DMS153 (cell line): ENCODE measurements around the gene ATR.
"Not testable (repeated sequence)": the region's sequence is repeated elsewhere in the genome, so short reads cannot be mapped to it uniquely, and the experiment has no call there.

ENCODE experiments used
- DNase-seq: peaks from one replicate; lab custom pipeline; 2025; lab: John Stamatoyannopoulos, UW

Gene ATR

DNA sequence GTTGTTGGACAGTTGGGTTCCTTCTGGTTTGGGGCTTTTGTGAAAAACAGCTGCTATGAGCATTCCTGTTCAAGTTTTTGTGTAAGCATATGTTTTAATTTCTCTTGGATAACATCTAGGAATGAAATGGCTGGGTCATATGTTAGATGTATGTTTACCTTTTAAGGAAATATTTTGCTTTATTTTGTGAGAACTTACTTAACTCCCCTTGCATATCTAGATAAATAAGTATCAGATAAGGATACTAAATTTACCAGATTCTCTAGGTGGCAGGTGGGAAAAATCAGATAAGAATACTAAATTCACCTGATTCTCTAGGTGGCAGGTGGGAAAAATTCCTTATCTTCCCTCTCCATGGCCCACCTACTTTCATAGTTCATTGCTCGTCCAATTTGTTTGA, 16.6 kb upstream of the ATR start:
- DNase-seq: no peak

DNA sequence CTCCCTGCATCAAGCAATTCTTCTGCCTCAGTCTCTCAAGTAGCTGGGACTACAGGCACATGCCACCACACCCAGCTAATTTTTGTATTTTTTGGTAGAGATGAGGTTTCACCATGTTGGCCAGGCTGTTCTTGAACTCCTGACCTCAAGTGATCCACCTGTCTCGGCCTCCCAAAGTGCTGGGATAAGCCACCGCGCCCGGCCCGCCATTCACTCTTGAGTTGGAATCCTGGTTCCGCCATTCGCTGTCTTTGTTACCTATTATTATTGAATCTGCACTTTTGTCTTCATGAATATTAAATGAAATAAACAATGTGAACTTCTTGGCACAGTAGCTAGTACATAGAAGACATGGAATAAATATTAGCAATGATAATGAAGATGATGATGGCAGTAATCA, 13.7 kb upstream of the ATR start:
- not testable (repeated sequence) for DNase-seq

DNA sequence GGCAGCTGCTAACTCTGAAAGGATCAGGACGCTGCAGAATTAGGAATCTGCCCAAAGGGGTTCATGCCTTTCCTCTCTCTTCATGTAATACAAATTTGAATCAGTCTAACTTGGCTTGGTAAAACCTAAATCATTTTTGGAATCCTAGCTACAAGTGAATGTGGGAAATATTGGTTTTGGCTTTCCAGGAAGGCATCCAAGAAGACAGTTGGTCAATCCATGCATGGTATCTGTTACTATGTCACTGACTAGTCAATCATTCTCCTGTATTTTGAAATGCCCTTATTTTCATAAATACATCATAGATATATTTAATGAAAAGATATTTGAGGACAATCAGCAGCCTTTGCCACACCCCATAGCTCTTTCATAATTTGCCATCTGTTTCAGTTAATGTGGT, 10.2 kb upstream of the ATR start:
- DNase-seq: no peak

- DNase-seq: peak; percentile 41
Measured at GRCh38 chr3:142586803-142587406, 8.4 kb upstream of the ATR start.

DNA sequence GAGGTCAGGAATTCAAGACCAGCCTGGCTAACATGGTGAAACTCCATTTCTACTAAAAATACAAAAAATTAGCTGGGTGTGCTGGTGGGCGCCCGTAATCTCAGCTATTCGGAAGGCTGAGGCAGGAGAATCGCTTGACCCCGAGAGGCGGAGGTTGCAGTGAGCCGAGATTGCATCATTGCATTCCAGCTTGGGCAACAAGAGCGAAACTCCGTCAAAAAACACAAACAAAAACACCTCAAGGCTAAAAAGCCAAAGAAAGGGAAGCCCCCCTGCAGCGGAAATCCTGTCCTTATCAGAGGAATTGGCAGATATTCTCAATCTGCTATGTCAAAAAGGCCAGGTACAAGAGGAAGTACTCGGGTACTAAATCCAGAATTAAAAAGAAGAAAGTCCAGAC, 2.5 kb upstream of the ATR start:
- not testable (repeated sequence) for DNase-seq

DNA sequence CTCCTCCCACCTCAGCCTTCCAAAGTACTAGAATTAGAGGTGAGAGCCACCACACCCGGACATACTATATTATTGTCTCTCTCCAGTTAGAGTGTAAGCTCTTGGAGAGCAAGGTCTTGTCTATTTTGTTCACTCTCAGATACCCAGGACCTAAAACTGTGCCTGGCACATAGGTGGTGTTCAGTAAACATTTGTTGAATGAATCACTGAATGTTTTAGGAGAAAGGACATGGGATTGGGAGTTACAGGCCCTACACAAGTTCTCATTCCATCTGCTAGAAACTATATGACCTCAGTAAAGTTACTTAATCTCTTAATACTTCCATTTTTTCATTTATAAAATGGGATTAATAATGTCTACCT, 1.5 kb upstream of the ATR start:
- no peak for DNase-seq

DNA sequence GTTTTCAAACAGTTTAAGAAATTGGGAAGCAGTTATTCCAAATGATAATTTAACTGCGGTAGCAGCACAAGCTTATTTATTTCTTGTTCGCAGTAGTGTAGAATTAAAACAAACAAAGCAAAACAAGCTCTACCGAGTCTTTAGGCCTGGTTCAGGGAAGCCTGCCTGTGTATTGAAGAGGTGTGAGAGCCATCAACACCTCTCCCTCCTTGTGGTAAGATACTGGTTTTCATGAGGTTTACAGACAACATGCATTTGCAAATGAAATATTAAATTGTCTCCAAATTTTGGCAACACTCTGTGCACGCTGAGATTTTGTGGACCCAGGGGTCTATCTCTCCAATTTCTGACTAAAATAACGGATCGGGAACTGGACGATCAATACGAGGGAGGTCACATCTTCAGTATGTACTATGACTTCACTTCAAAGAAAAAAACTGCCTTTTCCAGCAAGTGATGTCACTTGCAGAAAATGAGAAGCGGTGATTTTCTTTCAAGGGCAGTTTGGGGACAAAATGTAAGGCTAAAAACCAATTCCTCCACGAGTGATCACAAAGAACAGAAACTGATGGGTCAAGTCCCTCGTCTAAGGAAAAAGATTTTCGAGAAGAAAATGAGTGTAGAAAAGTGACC, 721 bp downstream of the ATR start:
- DNase-seq: no peak

- DNase-seq: no peak
Measured at GRCh38 chr3:142576792-142577191, 1.7 kb downstream of the ATR start.

GRCh38 chr3:142574665-142575064, 3.9 kb downstream of the ATR start:
- DNase-seq: no peak

DNA sequence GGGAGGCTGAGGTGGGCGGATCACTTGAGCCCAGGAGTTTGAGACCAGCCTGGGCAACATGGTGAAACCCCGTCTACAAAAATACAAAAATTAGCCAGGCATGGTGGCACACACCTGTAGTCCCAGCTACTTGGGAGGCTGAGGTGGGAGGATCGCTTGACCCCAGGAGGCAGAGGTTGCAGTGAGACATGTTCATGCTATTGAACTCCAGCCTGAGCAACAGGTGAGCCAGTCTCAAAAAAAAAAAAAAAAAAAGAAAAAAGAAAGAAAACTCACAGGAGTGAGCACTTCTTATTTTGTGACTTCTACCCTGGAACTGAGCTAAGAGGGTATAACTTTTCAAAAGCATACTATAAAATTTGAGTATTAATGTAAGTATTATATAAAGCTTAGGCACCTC, 4.3 kb downstream of the ATR start:
- not testable (repeated sequence) for DNase-seq

DNA sequence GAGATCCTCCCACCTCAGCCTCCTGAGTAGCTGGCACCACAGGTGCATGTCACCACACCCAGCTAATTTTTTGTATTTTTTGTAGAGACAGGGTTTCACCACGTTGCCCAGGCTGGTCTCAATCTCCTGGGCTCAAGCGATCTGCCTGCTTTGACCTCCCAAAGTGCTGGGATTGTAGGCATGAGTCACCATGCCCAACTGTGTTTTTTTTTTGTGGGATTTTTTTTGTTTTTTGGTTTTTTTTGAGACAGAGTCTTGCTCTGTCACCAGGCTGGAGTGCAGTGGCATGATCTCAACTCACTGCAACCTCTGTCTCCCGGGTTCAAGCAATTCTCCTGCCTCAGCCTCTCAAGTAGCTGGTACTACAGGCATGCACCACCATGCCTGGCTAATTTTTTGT, 9.1 kb downstream of the ATR start:
- not testable (repeated sequence) for DNase-seq

GRCh38 chr3:142568393-142569017, 10.0 kb downstream of the ATR start:
- DNase-seq: no peak

- no peak for DNase-seq
Measured at GRCh38 chr3:142566096-142566495, 12.4 kb downstream of the ATR start.

DNA sequence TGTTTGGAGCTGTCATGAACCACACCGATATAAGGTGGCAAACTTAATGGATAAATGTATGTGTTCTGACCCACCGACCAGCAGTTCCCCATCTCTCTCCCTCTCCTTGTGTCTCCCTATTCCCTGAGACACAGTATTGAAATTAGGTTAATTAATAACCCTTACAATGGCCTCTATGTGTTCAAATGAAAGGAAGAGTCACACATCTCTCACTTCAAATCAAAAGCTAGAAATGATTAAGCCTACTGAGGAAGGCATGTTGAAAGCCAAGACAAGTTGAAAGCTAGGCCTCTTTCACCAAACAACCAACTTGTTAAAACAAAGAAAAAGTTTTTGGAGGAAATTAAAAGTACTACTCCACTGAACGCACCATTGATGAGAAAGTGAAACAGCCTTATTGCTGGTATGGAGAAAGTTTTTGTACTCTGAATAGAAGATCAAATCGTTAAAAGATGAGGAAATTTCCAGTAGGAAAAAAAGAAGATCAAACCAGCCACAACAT, 15.0 kb downstream of the ATR start:
- no peak for DNase-seq

- no peak for DNase-seq
Measured at GRCh38 chr3:142560118-142560517, 18.4 kb downstream of the ATR start.

GRCh38 chr3:142553741-142554140, 24.8 kb downstream of the ATR start:
- no peak for DNase-seq

- DNase-seq: not testable (repeated sequence)
Measured at GRCh38 chr3:142552579-142552978, 26.0 kb downstream of the ATR start.

DNA sequence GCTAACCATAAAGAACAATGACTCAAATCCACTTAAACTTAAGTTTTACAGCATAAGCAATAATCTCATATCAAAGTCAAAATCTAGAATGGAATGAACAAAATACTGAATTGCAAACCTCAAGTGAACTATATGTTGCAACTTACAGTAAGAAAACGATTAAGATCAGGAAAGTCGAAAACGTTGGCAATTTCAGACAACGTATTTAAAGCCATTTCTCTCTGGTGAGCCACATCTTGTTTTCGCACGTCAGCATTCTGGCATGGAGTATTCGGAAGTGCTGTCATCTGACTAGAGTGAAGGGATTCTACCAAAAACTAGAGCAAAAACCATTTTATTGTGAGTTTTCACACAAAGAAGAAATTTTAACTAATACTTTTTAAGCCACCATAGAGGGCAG, 28.5 kb downstream of the ATR start:
- no peak for DNase-seq

DNA sequence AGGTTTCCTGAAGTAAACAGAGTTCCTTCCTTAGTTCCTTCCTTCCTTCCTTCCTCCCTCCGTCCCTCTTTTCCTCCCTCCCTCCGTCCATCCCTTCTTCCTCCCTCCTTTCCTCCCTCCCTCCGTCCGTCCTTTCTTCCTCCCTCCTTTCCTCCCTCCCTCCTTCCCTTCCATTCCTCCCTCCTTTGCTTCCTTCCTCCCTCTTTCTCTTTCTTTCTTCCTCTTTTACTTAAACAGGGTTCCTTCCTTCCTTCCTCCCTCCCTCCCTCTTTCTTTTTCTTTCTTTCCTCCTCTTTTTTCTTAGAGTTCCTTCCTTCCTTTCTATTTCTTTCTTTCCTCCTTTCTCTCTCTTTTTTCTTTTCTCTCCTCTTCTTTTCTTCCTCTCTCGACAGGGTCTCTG, 35.2 kb downstream of the ATR start:
- no peak for DNase-seq

DNA sequence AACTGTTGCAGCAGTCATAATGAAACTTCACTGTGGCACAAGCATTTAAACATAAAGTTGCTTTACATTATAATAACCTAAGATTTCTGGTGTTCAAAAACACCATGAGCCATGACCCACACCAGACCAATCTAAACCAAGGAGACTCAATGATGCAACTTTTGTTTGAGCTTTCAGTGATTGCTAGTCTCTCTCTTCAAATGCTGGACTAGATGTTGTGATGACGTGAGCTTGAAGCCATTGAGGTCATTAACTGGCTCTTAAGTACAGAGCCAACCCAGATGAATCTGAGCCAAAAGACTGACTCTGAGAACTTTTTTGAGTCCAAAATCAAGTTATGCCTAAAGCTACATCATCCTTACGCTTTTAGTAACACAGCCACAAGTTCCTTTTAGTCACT, 36.5 kb downstream of the ATR start:
- no peak for DNase-seq

DNA sequence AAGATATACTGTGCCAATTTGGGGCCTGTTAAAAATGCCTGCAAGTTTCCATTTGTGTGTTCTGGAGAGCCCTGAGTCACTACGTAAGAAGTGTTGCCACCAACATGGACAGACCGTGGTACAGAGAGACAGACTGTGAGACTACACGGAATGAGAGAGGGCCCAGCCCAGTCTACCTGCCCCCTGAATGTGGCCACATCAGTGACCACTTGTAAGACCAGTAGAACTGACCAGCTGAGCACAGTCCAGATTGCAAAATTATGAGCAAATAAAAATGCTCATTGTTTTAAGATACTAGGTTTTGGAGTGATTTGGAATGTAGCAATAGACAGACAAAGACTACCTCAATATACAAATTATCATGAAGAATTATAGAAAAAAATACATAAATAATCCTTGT, 42.0 kb downstream of the ATR start:
- no peak for DNase-seq

DNA sequence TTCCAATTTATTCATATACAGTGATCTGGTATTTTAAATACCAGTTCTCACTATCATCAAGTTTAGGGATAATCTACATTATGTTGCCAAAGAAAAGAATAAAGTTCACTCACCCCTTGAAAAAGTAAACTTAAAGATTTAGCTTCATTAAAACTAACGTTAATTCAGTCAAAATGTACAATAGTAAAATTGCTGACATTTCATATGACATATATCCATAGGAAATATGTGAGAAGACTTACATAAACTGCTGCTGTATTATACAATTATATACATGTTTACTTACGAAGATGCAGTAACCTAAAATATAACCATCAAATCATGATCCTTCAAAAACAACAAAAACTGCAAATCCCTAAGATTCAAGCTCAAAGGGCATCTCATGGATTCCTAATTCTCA, 44.0 kb downstream of the ATR start:
- DNase-seq: no peak

GRCh38 chr3:142530296-142530695, 48.2 kb downstream of the ATR start:
- no peak for DNase-seq
